Renal pelvis (tissue), 3 donors: ENCODE measurements around the gene APOL5. TPM values are rescaled to one million over a fixed set of nuclear protein-coding genes. Genes with fewer than 3 reads are reported as not detected.

ENCODE experiments used
- polyA plus RNA-seq, 3 donors: library from polyadenylated mRNA; unstranded; fragments of 120-200 nt; gene quantifications; one replicate each; pipeline ENCODE4 v1.2.1, GENCODE V29; 2013; ENCODE audit not compliant: insufficient read length in 3 of 3

APOL5 gene
- polyA plus RNA-seq, 3 donors, result 0.07 TPM; not detected in 2

Other genes starting within 250 kb of the APOL5 start
- 1 to 10 TPM; 1.1 to 2.6 (median 2.2) TPM for gene RASD2, start 177.0 kb upstream of the APOL5 start, polyA plus RNA-seq
- under 1 TPM in 2 of 3 donors, not detected in 1; 0.30 to 0.77 TPM for gene MB, start 100.5 kb upstream of the APOL5 start, polyA plus RNA-seq
- 1 to 10 TPM; 2.7 to 4.0 (median 3.5) TPM for gene APOL6, start 69.4 kb upstream of the APOL5 start, polyA plus RNA-seq